GM10847 (cell line): ENCODE data around the gene TOM1.

Experiments
- POLR2A ChIP-seq: IDR thresholded peaks from 2 replicates; pipeline ENCODE4 v1.6.1; 2011; ENCODE audit not compliant: insufficient read length; ENCODE audit errors: extremely low read depth

Gene TOM1

GRCh38 chr22:35315141-35315854 lies 15.6 kb downstream of the TOM1 start:
- no peak for TF ChIP-seq POLR2A

DNA sequence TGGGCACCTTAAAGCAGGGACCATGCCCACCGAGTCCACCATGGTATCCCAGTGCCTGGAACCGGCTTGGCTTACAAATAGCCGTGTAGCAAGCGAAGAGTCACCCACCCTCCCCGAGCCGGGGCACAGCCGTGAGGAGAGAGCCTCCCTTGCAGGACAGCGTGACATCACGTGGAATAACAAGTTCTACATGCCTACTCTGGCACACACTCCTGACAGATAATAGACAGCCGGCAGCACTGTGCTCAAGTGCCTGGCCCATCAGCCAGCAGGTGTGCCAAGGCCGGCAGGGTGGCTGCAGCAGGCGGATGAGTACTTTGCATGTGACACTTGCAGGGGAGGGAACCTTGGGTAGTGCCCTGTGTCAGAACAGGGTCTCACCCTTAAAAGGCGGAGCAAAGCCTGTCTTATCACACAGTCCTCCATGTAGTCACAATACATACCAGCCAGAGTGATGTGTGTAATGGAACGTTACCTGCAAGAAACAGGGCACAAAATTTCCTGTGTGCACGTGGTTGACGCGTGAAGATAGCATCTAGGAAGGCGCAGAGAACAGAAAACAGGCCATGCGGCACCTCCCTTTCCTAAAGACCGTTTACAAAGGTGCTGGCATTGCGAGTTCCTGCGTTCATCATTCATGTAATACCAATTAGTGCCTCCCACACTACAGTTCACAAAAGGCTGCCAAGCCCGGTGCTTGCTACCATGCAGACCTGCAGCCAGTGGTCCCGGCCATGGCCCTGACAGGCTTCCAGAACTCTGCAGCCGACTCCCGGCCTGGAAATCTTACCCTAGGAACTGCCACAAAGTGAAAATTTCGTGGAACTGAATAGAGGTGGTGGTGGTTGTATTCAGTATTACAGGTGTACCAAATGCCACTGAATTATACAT lies 16.4 kb downstream of the TOM1 start:
- TF ChIP-seq POLR2A, result no peak

- no peak for TF ChIP-seq POLR2A
Observed at GRCh38 chr22:35316751-35317150, 17.1 kb downstream of the TOM1 start.

DNA sequence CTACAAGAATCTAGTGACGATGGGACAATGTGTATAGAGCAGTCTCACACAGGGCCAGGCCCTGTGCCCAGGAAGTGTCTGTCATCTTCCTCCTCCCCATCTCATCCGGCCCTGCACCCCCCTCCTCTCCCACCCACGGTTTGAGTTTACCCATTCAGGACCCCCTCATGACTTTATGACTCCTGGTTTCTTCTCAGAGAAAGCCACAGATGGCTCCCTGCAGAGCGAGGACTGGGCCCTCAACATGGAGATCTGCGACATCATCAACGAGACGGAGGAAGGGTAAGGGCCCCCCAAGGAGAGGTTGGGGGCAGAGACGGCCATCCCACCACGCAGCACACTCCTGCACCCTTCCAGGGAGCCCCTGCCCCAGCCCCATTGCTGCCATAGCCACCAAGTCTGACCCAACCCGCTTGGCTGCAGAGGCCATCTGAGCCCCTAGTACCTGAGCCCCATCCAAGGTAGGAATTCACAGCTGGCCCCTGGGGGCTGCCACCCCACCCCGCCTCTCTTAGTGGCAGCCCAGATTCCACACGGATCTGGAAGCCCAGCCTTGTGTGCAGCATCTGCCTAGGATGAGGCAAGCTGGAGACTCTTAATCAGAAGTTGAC lies 18.1 kb downstream of the TOM1 start:
- no peak for TF ChIP-seq POLR2A

DNA sequence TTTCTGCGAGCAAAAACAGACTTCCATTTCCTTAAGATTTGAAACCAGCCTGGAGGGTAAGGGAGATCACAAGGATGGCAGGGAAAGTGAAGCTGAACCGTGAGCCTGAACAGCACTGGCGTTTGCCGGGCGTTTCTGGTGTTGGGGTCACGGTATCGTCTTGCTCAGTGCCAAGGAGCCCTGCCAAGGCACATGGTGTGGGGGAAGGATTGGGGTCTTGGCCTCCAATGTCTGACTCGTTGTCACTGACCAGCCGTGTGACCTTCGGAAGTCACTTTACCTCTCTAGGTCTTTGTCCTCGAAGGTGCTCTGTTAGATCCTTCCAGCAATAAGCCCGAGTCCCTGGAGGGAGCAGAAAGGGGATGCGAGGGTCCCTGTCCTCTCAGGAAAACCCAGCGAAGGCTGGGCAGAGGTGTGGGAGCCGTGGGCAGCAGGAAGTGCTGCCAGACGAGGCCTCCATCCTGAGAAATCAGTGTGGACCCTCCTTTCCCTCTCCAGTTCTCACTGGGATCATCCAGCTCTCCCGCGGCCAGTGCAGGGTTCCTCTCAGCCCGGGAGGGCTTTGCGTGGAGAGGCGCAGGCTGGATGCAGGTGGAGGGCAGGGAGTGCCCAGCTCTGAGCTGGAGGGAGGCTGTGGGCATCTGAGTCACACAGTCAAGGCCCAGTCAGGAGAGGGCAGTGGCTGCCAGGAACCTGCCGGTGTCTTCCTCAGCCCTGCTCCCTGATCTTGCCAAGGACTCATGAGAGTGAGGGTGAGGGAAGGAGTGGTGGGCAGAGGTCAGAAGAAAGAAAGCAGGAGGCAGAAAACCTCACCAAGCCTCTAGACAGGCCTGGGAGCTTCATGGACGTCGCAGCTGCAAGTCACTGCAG lies 18.9 kb downstream of the TOM1 start:
- TF ChIP-seq POLR2A, result no peak

DNA sequence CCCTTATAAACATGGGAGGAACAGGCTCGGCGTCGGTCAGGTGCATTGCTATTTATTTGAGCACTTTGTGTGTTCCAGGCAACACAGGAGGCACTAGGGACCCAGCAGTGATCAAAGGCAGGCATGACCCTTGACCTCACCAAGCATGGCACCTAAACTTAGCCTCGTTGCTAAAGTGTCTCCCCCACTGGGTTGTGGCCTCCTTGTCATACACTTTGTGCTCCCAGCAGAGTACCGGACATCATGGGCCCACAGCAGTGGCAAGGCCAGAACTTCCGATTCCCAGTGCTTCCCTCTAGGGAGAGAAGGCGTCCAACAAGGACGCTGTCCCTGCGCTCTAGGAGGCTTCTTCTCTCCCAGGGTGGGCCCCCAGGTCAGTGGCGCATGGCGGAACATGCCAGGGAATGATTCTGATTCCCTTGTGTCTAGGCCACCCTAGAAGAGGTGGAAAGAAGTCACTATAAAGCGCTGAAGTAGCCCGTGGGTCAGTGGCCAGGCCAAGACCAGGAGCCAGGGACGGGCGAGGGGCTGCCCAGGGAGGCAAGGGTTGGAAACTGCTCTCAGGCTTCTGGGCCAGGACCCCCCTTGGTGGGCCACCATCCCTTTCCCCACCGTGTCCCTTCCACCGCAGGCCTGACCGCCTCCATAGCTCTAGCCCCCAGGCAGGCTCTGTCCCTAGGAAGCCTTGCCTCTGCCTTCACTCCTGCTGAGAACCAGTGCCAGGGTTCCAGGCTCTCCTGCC lies 19.7 kb downstream of the TOM1 start:
- TF ChIP-seq POLR2A, result no peak

- no peak for TF ChIP-seq POLR2A
Observed at GRCh38 chr22:35322126-35322525, 22.4 kb downstream of the TOM1 start.

DNA sequence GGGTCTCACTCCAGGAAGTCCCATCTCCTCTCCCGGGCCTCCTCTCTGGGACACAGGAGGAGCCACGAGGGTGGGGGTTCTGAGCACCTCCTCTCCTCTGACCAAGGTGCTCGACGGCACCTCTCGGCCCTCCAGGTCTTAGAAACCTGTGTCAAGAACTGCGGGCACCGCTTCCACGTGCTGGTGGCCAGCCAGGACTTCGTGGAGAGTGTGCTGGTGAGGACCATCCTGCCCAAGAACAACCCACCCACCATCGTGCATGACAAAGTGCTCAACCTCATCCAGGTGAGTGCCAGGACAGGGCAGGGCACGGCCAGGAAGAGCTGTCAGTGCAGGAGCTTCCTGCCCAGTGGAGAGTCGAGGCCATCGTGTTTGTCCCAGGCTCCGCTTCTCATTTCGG lies 23.2 kb downstream of the TOM1 start:
- TF ChIP-seq POLR2A, result no peak

DNA sequence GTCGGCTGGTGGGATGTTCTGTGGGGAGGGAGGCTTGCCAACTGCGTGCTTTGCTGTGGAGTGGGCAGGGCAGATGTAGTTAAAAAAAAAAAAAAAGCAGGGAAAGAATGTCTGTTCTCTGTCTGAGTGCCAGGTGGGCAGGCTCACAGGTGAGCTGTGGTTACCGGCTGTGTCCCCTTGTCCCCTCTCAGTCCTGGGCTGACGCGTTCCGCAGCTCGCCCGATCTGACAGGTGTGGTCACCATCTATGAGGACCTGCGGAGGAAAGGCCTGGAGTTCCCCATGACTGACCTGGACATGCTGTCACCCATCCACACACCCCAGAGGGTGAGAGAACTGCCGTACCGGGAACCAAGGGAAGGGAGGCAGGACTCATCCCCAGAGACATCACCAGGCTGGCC lies 23.6 kb downstream of the TOM1 start:
- TF ChIP-seq POLR2A, result no peak

DNA sequence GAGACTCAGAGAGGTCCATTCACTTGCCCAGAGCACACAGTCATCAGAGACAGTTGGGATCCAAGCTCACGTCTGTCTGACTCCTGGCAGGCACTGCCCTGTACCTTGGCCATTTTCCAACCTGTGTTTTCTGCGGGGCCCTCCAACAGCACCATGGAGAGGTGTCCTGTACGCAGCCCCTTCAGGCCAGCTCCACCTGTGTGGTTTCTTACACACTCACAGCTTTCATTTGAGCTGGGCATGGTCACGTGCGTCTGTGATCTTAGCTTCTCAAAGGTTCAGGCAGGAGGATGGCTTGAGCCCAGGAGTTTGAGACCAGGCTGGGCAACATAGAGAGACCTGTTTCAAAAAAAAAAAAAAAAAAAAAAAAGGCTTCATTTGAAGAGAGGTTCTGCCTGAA lies 24.4 kb downstream of the TOM1 start:
- TF ChIP-seq POLR2A, result no peak

GRCh38 chr22:35324762-35325161 lies 25.1 kb downstream of the TOM1 start:
- TF ChIP-seq POLR2A, result no peak

DNA sequence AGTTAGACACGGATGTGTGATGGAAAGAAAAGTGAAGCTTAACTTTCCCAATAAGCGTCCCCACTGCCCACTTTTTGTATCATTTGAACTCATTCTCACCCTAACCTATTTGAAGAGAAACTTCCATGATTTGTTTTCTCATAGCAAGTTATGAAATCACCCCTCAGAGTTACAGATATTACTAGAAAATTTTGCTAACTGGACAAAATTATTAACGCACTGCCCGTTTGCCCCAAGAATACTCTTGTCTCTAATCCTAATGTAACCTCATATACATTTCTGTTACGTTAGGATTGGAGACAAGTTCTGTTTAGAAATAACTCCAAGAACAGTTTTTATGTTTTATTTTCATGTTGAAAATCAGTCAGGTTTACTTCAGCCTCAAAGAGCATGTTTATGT lies 25.5 kb downstream of the TOM1 start:
- TF ChIP-seq POLR2A, result no peak

- no peak for TF ChIP-seq POLR2A
Observed at GRCh38 chr22:35326854-35327562, 27.3 kb downstream of the TOM1 start.

- no peak for TF ChIP-seq POLR2A
Observed at GRCh38 chr22:35327690-35328471, 28.2 kb downstream of the TOM1 start.
